Psoas muscle (tissue), 8 donors: ENCODE results near the gene MRPS17. TPM values are rescaled to one million over a fixed set of nuclear protein-coding genes. Genes with fewer than 3 reads are reported as not detected.

Source experiments
- ATAC-seq, 4 donors: fragments of 200-7000 bp; cut with Tn5 transposase; one replicate each; pipeline ENCODE4 v1.9.1; 2020; ENCODE audit warnings: moderate library complexity in 3 of 4, mild to moderate bottlenecking in 2 of 4
- DNase-seq, 2 donors: peaks; one replicate each; pipeline ENCODE4 v3.0.0-alpha.2; 2020
- H3K27ac ChIP-seq: fragments of 200-600 bp; one replicate; pipeline ENCODE4 v1.8.0; 2022
- H3K27me3 ChIP-seq, 3 donors: fragments of 200-600 bp in 1 of 3; one replicate each; pipeline versions ENCODE4 v1.6.1 to v1.8.0; 2013 to 2022; ENCODE audit warnings: low read length in 2 of 3, mild to moderate bottlenecking in 2 of 3, moderate library complexity in 1 of 3; ENCODE audit not compliant: insufficient read depth in 3 of 3
- H3K36me3 ChIP-seq, 2 donors: fragments of 200-600 bp in 1 of 2; one replicate each; pipeline versions ENCODE4 v1.6.1 to v1.8.0; 2013 to 2022; ENCODE audit warnings: low read depth in 1 of 2, mild to moderate bottlenecking in 1 of 2, moderate library complexity in 1 of 2; ENCODE audit not compliant: insufficient read depth in 1 of 2
- H3K4me1 ChIP-seq: fragments of 200-600 bp; one replicate; pipeline ENCODE4 v1.8.0; 2022
- H3K4me3 ChIP-seq: fragments of 200-600 bp; one replicate; pipeline ENCODE4 v1.8.0; 2022; ENCODE audit warnings: mild to moderate bottlenecking
- H3K9me3 ChIP-seq: fragments of 200-600 bp; one replicate; pipeline ENCODE4 v1.8.0; 2022
- WGBS, 3 donors: extraction: QIAGEN DNeasy Blood & Tissue Kit; methylation state at CpG; one replicate each; pipeline versions ENCODE4 v1.1.6 to v1.1.7; 2013; 5-methylcytosine and 5-hydroxymethylcytosine counted together
- intact Hi-C, 2 donors: fragments of 100-400 bp; cut with DNase I; formaldehyde crosslinking; loops; one replicate each; pipeline versions ENCODE4 v1.11.0 to v1.14.2; 2022
- polyA plus RNA-seq, 3 donors: library from polyadenylated mRNA; stranded (reverse); fragments of 200-250 nt; gene quantifications; one replicate each; pipeline ENCODE4 v1.2.3, GENCODE V29; 2013
- total RNA-seq, 4 donors: library from RNA; stranded (reverse); fragmentation: NEBNext Ultra II Directional in 2 of 4; extraction: Animal tissue kit (Norgen Biotek cat#: 25700) in 2 of 4; gene quantifications; one replicate each; pipeline versions ENCODE4 v1.2.1 to v1.2.4, GENCODE V29; 2021 to 2023
- TF ChIP-seq, protein P1 (sequence below): fragments of 200-600 bp; IDR thresholded peaks from one replicate; pipeline ENCODE4 v1.8.0; 2022; ENCODE audit warnings: antibody characterized with exemption
- donor health status: healthy with polysubstance abuse.
- donor health status: DM: no; HTN: no; CAD: no; lungs with moderate emphysema.
- donor health status: Bipolar disorder and iron deficiency.
- donor health status: healthy.
- donor health status: DM: yes; HTN: yes; CAD: no.
- donor health status: DM: no; HTN: no; CAD: no.
- donor health status: DM: no; HTN: no; CAD: no.
- donor health status: DM: yes; HTN: yes; CAD: no.

MRPS17 gene
- total and polyA plus RNA-seq, 7 donors: 23.8 to 45.4 (median 29.8) TPM

- H3K4me3 ChIP-seq: no peak overlapping the region
- TF ChIP-seq, protein P1, sequence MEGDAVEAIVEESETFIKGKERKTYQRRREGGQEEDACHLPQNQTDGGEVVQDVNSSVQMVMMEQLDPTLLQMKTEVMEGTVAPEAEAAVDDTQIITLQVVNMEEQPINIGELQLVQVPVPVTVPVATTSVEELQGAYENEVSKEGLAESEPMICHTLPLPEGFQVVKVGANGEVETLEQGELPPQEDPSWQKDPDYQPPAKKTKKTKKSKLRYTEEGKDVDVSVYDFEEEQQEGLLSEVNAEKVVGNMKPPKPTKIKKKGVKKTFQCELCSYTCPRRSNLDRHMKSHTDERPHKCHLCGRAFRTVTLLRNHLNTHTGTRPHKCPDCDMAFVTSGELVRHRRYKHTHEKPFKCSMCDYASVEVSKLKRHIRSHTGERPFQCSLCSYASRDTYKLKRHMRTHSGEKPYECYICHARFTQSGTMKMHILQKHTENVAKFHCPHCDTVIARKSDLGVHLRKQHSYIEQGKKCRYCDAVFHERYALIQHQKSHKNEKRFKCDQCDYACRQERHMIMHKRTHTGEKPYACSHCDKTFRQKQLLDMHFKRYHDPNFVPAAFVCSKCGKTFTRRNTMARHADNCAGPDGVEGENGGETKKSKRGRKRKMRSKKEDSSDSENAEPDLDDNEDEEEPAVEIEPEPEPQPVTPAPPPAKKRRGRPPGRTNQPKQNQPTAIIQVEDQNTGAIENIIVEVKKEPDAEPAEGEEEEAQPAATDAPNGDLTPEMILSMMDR: no peak
- WGBS, 3 donors: 31 to 46% (median 35%) methylated on average over 7 of the region's 7 CpGs
- intact Hi-C loops: loop anchor here in 1 of 2 donors (5.0 kb wide), 1 partner anchor 76 kb away; the partner anchor contains the start of genes CCT6A and PSPH
- peaks cover 50% of the 10 kb centered on the region for H3K4me1 ChIP-seq
- ATAC-seq (peak; percentile 87 to 92 (median 88)), DNase-seq (no peak)
- H3K27me3 ChIP-seq: no peaks in the 10 kb centered on the region
- peak overlapping the region; percentile 89 for H3K27ac ChIP-seq
- peaks cover 0 to 35% of the 10 kb centered on the region in 2 donors for H3K36me3 ChIP-seq
- H3K9me3 ChIP-seq: no peaks in the 10 kb centered on the region
Measured at GRCh38 chr7:55975988-55976633, 24.4 kb downstream of the MRPS17 start.

DNA sequence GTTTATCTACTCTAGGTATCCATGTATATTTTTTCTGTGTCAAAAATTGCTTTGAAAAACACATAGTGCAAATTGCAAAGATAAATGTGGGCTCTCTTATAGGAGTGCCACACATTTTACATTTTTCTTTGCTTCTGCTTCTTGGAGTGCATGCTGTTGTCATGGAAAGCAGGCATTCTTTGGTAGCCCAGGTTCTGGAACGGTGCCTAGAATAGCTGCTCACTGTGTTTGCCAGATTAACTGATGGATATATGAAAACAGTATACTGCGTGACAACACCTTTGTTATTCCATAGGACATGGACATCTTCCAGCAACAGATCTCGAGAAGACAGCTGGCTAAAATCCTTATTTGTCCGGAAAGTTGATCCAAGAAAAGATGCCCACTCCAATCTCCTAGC is 26.2 kb downstream of the MRPS17 start:
- Histone ChIP-seq H3K27me3 (no peaks in the 10 kb centered on the region), H3K36me3 (peaks cover 0 to 52% of the 10 kb centered on the region in 2 donors), H3K27ac (peak overlapping the region; percentile 89), H3K4me3 (no peak overlapping the region), H3K9me3 (no peaks in the 10 kb centered on the region), H3K4me1 (peaks cover 42% of the 10 kb centered on the region)
- ATAC-seq (no peak), DNase-seq (no peak)
- TF ChIP-seq, protein P1: no peak
- intact Hi-C loops: loop anchor here in 1 of 2 donors (5.0 kb wide), 1 partner anchor 74 kb away; the partner anchor contains the start of genes CCT6A and PSPH
- 28 to 41% (median 33%) methylated on average over 4 of the region's 4 CpGs for WGBS, 3 donors

- intact Hi-C loops: no loop called here
- Histone ChIP-seq H3K36me3 (peaks cover 0 to 76% of the 10 kb centered on the region in 2 donors), H3K27ac (no peak overlapping the region), H3K27me3 (no peaks in the 10 kb centered on the region), H3K4me3 (no peak overlapping the region), H3K9me3 (no peaks in the 10 kb centered on the region), H3K4me1 (peaks cover 24% of the 10 kb centered on the region)
- no peak for ATAC-seq
- WGBS, 3 donors: 80 to 87% (median 82%) methylated on average over 3 of the region's 3 CpGs
- no peak for DNase-seq
- TF ChIP-seq, protein P1: no peak
Measured at GRCh38 chr7:55980266-55980665, 28.6 kb downstream of the MRPS17 start.

GRCh38 chr7:55983537-55983936 is 31.9 kb downstream of the MRPS17 start:
- Histone ChIP-seq H3K36me3 (peaks cover 8 to 100% of the 10 kb centered on the region in 2 donors), H3K9me3 (no peaks in the 10 kb centered on the region), H3K4me1 (no peaks in the 10 kb centered on the region), H3K27ac (no peak overlapping the region), H3K4me3 (no peak overlapping the region), H3K27me3 (no peaks in the 10 kb centered on the region)
- DNase-seq (no peak), ATAC-seq (no peak)
- TF ChIP-seq, protein P1: no peak
- intact Hi-C loops: no loop called here
- 83 to 88% (median 86%) methylated on average over 3 of the region's 3 CpGs for WGBS, 3 donors
